Activated CD8-positive, alpha-beta memory T cell treated with anti-CD3 and anti-CD28 coated beads, Interleukin-2, amount 50 U/mL, for 24 hours (primary cell): ENCODE measurements around the gene NMD3.
A peak's percentile ranks its signal among the peaks of the same experiment; 100 is the strongest.
"Not testable (repeated sequence)": the region's sequence is repeated elsewhere in the genome, so short reads cannot be mapped to it uniquely, and the experiment has no call there.

ENCODE experiments used
- DNase-seq: peaks from one replicate; pipeline ENCODE4 v3.0.0-alpha.2; 2020; ENCODE audit errors: extremely low read depth

Gene NMD3

DNA sequence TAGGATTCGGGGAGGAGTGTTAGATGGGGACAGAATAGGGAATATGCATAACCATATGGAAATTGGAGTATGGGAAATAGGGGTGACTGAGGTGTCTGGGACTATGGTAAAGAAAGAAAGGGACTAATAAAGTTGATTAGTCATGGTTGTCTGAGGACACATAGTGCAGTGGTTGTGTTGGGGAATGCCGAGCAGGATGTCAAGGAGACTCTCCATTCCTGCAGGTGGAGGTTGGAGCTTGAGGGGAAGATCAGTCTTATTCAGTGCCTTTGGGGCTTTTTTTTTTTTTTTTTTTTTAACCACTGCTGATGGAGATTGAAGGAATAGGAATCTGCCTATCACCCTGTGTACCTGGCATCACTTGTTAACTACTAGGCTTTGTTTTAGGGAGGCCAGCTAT, 10.8 kb downstream of the NMD3 start:
- no peak for DNase-seq

DNA sequence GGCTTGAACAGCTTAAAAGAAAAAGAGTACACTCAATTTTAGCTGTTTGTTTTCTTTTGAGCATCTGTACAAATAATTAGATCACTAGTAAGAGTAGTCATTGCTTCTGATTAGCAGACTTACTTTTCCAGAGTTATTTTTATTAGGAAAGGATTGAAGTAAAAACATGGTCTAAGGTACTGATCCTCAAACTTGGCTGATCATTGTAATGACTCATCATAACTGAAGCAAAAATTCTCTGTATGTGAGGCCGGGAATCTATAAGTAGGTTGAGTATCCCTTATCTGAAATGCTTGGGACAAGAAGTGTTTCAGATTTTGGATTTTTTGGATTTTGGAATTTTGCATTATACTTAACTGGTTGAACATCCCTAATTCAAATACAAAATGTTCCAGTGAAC, 12.4 kb downstream of the NMD3 start:
- no peak for DNase-seq

DNA sequence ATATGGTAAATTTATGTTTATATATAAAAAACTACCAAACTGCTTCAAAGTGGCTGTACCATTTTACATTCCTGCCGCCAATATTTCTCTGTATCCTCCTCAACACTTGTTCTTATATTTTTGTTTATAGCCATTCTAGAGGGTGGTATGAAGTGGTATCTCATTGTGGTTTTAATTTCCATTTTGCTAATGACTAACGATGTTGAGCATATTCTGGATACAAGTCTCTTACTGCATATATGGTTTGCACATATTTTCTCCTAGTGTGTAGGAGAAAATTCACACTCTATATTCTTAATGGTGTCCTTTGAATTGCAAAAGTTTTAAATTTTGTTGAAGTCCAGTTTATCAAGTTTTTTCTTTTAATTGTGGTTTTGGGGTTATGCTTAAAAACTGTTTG, 15.1 kb downstream of the NMD3 start:
- DNase-seq, result no peak

DNA sequence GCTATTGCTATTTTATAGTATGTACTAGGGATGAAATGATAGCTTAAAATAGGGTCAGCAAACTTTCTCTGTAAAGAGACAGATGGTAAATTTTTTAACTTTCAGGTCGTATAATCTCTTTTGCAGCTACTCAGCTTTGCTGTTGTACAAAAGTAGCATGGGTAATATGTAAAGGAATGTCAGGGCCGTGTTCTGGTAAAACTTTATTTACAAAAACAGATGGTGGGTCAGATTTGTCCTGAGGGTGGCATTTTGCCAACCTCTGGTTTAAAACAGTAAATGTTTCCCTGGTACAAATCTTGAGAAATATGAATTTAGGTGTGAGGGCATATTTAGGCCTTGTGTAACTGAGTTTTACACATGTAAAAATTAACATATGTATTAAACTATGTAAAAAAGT, 18.6 kb downstream of the NMD3 start:
- DNase-seq, result no peak

DNA sequence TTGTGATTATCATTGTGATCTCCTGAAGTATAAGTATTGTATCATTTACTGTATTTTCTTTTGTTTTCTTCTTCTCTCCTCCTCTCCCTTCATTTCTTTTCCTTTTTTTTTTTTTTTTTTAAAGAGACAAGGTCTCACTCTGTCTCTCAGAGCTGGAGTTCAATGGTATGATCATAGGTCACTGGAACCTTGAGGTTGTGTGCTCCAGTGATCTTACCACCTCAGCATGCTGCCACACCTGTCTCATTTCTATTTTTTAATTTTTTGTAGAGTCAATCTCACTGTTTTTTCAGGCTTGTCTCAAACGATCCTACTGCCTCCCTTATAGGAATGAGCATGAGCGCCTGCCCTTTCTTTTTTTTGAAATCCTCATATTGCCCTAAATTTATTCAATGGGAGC, 23.4 kb downstream of the NMD3 start:
- no peak for DNase-seq

DNA sequence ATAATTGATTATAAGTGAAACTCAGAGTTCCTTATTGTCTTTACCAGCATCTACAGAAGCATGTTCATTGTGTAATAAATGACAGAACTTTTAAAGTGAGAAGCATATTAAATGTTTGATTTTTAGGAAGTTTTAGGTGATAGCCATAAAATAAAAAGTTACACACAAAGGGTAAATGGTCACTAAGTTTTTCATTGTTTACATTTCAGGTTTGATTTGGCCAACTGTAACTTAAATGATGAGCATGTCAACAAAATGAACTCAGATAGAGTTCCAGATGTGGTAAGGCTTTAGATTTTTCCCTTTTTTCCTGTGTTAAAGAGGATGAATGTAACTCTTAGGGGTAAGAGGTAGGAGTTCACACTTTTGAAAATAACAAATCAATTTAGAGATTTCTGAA, 25.9 kb downstream of the NMD3 start:
- no peak for DNase-seq

DNA sequence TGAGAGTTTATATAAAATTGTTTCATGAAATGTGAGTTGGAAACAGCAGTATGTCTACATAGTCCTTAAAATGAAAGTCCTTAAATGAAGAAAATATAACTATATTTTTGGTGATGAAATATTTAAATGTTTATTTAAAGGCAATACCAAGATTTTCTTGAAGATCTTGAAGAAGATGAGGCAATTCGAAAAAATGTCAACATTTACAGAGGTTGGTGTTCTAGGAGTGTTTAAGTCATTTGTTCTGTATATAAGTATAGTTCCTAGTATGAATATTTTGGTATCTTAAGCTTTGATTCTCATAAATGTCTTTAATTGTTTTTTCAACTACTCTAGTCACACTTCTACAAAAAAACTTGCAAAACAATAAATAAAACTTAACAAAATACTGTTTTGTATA, 29.0 kb downstream of the NMD3 start:
- no peak for DNase-seq

DNA sequence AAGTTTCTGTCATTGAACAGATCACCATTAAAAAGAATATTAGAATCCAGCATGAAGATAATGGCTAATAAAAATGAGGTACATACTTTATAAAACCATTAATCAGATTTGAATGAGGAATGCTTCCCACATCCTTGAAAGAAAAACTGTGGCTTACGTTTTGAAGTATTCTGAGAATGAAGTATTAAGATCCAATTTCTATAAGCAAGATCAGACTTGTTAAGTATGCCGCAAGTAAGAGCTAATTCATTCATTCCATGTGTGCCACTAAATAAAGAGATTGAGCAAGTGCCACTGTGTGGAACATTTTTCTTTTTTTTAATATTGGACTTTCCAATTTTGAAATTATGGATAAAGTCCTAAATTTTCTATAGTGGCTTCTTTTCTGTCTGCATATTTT, 30.6 kb downstream of the NMD3 start:
- DNase-seq, result no peak

DNA sequence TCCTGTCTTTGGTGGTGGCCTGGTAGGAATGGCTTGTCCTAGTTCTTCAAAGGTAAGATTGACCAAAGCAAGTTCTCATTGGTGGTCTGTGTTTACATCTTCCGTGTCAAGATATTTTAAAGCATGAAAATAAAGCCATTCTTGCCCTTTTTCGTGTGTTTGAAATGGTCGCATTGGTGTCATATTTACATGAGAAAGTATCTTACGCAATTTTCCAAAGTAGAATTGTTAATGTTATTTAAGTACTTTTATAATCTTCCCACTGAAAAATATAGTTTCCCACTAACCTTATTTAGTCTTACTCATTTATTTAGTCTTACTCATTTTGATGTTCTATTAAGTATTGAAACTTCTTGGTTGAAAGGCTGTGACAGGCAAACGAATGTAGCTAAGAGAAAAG, 31.0 kb downstream of the NMD3 start:
- no peak for DNase-seq

DNA sequence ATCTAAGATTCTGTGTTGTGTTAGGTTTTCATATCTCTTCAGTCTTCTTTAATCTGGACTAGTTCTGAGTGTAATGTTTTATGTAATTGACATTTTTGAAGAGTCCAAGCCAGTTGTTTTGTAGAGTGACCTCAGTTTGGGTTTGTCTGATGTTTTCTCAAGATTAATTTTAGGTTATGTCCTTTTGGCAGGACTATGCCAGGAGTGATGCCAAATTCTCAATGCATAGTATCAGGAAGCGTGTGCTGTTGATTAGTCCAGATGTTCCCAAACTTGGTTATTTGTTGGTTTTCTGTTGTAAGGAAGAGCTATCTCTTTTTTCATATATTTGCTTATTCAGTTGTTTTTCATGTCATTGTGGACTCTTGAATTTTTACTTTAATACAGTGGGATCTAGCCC, 32.6 kb downstream of the NMD3 start:
- DNase-seq, result no peak

DNA sequence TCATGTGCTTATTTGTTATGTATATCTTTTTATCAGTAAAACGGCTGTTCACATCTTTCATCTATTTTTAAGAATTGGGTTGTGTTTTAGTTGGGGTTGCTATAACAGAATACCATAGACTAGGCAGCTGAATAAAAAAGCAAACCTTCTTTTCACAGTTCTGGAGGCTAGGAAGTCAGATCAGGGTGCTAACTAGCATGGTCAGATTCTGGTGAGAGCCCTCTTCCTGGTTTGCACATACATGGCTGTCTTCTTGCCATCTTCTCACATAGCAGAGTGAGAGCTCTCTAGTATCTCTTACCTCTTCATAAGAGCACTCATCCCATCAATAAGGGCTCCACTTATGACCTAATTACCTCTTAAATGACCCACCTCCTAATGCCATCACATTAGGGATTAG, 33.8 kb downstream of the NMD3 start:
- no peak for DNase-seq

DNA sequence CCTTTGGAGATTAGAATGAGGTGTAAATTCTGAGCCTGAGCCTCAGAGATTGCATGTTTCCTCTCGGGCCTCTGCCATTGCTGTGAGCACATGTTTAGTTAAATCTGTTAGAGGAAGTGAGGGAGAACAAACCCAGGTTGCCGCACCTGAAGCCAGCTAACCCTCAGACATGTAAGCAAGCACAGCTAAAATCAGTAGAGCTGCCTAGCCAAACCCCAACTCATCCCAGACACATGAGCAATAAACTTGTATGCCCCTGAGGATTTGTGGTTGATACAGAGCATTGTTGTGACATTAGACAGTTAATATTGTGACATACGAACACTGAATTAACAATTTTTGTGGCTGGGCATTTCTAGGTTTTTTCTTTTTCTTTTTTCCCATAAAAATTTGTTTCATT, 41.9 kb downstream of the NMD3 start:
- no peak for DNase-seq

DNA sequence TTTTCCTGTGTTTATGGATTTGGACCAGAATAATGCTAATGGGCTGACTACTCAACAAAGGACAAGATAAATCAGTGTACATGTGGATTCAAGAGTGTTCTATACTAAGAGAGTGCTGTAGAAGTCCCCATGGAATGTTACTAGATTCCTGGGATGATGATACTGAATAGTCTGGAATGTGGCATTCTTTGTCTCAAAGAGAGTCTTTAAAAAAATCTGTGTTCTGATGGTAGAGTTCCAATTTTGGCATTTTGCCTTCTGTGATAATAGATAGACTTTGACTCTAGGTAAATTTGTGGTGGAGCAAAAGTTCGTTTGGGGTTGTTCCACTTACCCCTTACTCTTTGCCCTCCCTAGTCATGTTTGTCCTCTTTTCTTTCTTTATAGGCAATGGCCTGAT, 43.7 kb downstream of the NMD3 start:
- DNase-seq, result no peak

DNA sequence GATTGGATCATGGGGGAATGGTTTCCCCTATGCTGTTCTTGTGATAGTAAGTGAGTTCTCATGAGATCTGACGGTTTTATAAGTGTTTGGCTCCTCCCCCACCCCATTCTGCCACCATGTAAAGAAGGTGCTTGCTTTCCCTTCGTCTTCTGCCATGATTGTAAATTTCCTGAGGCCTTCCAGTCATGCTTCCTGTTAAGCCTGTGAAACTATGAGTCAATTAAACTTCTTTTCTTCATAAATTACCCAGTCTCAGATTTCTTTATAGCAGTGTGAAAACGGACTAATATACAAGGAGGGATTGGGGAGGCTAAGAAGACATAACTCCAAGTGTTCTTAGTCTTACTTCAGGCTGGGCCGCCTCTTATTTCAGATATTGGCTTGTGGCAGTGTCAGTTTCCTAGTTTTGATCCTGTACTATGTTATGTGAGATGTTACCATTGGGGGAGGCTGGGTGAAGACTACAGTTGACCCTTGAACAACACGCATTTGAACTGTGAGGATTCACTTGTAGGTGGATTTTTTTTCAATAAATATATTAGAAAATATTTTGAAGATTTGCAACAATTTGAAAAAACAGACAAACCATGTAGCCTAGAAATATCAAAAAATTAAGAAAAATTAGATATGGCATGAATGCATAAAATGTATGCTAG, 44.9 kb downstream of the NMD3 start:
- no peak for DNase-seq

DNA sequence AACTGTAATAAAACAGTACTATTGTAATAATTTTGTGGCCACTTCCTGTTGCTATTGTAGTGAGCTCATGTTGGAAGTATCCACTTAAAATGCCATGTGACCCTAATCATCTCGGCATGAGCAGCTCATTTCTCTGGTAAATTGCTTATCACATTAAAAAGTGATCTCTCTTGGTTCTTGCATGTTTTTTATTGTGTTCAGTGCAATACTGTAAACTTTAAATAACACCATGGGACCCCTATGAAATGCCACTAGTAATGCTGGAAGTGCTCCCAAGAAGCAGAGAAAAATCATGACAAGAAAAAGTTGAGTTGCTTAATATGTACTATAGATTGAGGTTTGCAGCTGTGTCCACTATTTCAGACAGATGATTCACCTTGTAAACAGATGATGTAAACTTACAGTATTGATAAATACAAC, 45.6 kb downstream of the NMD3 start:
- no peak for DNase-seq

DNA sequence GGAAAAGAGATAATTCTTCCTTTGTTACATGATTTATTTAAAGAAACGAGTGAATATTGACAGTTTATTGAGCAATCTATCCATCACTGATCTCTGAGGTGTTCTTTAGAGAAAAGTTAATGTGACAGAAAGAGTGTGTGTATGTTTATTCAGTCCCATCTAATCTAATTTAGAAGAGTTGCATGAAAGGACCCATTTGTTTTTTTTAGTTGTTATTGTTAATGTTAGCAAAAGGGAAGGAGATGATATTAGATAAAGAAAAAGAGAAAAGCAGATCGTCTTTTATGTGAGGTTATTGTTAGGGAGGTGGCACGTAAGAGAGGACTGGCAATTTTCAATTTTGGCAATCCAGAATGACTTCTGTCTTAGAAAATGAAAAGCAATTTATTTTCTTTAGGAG, 46.5 kb downstream of the NMD3 start:
- no peak for DNase-seq

DNA sequence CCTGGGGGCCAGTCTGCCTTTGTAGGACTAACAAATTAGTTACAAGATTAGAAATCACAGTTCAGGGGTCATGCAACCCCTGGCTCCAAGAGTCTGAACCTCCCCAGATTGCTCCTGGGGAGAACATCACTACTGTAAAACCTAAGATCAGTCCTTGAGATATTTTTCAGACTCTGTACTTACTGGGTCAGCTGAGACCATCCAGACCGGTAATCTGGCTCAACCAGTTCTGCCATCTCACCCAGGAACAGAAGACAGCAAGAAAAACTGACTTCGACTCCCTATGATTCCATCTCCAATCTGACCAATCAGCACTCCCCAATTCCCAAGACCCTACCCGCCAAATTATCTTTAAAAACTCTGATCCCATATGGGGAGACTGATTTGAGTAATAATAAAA, 47.5 kb downstream of the NMD3 start:
- DNase-seq, result no peak

DNA sequence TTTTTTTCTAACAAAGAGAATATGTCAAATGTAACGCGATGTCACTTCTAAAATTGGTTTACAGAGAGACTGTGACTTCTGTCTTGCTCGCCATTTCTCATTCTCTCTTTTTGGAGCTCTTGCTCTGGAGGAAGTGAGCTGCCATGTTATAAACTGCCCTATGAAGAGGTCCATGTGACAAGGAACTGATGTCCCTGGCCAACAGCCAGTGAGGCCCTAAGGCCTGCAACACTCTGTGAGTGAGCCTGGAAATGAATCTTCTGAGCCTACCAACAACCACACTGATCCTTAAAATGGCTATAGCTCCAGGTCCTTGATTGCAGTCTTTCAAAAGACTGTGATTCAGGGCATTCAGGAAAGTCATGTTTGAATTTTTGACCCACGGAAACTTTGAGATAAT, 49.9 kb downstream of the NMD3 start:
- DNase-seq, result no peak

DNA sequence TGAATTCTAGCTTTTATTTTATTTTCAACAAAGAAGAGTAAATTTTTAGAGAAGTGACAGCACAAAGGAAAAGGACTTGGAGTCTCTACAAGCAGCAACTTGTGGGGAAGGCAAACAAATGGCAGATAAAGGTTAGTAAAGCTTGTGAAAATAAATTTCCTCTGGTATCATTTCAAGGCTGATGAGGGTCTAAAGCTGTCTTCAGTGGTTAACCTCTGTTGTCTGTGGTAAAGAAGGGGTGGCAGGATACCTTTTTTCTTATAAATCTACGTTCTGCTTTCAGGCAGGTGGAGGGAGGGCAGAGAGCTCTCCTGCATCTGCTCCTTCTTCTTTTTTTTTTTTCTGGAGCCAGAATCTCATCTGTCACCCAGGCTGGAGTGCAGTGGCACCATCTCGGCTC, 50.5 kb downstream of the NMD3 start:
- DNase-seq, result no peak

DNA sequence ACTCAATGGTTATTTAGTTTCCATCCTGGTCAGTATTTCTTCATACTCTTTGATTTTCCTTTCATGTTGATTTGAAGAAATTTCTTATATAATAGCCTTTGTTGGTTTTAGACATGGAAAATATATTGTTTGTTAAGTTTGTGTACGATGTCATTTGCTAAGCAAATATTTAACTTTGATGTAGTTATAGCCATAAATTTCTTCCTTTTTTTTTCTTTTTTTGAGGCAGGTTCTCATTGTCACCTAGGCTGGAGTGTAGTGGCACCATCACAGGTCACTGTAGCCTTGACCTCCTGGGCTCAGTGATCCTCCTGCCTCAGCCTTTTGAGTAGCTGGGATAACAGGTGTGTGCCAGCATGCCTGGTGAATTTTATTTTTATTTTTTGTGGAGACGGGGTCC, 51.4 kb downstream of the NMD3 start:
- no peak for DNase-seq

DNA sequence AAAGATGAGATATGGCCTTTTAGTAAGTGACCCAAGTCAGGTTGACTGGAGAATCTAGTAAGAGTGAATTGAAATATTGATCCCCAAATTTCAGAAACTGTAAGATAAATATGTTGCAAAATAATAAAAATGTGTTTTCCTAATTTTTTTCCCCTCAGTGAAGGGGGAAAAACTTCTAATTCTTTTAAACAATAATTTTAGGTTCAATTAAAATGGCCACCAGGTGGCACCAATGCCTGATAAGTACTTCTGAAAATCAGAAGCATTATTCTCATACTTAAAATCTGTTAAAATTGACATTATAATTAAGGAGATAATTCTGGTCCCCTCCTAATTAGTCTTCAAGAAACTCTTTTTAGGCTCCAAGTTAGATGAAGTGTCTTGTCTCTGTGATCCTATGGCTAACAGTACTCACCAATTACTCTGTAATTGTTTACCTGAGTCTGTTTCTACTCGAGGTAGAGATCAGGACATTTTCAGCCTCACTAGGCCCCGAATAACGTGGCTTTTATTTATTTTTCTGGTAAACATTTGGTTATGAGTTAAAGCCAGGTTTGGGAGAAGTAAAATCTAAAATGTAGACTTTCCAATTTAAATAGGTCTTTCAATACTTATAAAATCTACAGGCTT, 52.6 kb downstream of the NMD3 start:
- DNase-seq, result no peak

DNA sequence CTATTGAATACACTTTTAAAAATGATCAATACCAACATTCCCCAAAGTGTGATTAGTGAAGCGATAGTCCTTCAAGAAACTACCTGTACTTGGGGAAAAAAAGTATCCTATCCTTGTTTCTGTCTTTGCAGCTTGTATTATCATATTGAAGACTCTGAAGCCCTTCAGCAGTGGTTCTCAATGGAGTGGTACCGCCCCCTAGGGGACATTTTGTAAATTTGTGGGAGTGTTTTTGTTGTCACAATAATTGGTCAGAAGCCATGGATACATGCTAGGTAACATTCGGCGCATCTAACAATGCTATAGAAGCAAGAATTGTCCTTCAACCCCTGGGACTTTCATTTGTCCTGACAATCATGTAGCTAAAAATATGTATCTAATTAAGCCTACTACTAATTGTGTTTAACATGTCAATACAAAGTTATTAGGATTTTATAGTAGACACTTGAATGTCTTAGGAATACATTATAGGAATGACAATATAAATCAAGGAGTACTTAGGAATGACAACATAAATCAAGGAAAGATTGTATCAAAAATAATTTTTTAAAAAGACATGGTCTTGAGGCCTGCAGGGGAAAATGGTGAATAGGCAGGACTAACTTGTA, 53.7 kb downstream of the NMD3 start:
- peak; percentile 10 for DNase-seq

DNA sequence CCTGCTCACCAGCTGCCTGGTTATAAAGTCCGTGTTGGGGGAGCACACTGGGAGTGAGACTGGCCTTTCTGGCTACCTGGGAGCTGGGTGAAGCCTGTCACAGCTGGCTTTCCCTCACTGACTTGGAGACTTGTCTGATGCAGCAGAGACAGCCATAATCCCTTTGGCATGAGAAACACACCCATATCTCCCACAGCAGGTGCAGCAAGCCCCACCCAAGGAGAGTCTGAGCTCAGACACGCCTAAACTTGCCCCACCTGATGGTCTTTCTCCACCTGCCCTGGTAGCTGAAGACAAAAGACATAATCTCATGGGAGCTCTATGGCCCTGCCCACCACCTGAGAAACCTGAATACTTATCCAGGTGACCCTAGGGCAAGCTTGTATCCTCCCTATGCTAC, 54.8 kb downstream of the NMD3 start:
- no peak for DNase-seq

DNA sequence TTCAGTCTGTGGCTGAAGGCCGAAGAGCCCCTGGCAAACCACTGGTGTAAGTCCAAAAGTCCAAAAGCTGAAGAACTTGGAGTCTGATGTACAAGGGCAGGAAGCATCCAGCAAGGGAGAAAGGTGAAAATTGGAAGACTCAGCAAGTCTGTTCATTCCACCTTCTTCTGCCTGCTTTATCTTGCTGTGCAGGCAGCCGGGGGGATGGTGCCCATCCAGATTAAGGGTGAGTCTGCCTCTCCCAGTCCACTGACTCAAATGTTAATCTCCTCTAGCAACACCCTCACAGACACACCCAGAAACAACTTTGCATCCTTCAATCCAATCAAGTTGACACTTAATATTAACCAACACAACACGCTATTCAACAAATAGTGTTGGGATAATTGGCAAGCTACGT, 61.3 kb downstream of the NMD3 start:
- not testable (repeated sequence) for DNase-seq
